Measurements from ENCODE around the gene CACNB1. TPM values are rescaled to one million over a fixed set of nuclear protein-coding genes. Genes with fewer than 3 reads are reported as not detected.

Gene CACNB1
- total and polyA plus RNA-seq, 2 of the 13 experiments (the other 11 are each of a cell fraction or from before 2014, with no cell fraction given), result 0.75 to 1.5 TPM

DNA sequence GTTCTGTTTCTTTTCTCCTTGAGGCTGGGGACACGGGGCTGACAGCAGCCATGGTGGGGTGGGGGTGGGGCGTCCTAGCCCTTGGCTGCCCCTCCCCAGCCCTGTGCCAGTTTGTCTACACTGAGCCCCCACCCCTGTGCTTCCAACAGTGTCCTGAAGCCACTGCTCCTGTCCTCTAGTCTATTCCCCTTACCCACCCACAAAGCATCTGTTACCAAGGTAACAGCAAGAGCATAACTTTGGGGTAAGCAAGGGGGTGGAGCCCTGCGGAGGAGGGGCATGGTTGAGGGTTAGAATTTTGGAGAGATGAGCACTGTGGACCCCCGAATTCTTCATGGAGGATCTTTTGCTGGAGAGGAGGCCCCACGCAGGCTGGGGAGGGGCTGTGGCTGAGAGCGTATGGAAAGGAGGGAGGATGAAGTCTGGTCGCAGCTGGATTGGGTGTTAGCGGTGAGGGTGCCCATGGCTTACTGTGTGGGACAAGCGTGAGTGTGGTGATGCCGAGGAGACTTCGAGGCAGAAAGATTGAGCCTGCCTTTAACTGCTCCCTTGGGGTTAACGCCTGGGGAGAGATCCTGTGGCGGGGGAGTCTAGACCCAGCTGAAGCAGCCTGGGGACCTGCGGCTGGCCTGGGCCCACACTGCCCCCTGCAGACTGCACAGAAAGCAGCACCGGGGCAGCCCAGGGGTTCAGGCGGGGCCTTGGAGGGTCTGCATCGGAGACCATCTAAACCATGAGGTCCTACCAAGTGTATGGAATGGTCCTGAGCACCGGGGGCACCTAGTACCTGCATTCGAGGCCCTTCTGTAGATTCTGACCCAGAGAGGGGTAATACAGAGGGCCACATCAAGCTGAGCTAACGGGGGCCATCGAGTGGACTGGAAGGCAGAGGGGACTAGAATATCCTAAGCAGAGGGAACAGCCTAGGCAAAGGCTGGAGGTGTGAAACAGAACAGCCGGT lies 34.4 kb upstream of the CACNB1 start (continued):
- TF ChIP-seq KLF12 (CRISPR knock-in tag; IDR thresholded peaks at IDR 0.05; ENCODE audit: borderline replicate concordance) (no peak), RBM39 (IDR thresholded peaks at IDR 0.05; ENCODE audit: low read depth, low read length, poor library complexity, severe bottlenecking) (no peak), MIER3 (CRISPR knock-in tag; IDR thresholded peaks at IDR 0.05; ENCODE audit: borderline replicate concordance) (no peak), TARDBP (CRISPR knock-in tag; IDR thresholded peaks at IDR 0.05) (no peak), MEF2D (CRISPR knock-in tag; IDR thresholded peaks at IDR 0.05) (no peak), EZH2 (conservative IDR thresholded peaks at IDR 0.05; ENCODE audit: low read depth, low read length) (no peak), TAF15 (IDR thresholded peaks at IDR 0.05; ENCODE audit: low read depth, low read length, poor library complexity, severe bottlenecking) (no peak), MEIS1 (CRISPR knock-in tag; IDR thresholded peaks at IDR 0.05; ENCODE audit: borderline replicate concordance) (no peak), CHCHD3 (CRISPR knock-in tag; IDR thresholded peaks at IDR 0.05) (no peak), TOPORS (CRISPR knock-in tag; IDR thresholded peaks at IDR 0.05) (no peak), PHB2 (IDR thresholded peaks at IDR 0.05; ENCODE audit: partially characterized antibody) (no peak), ZNF329 (CRISPR knock-in tag; IDR thresholded peaks at IDR 0.05; ENCODE audit: low read depth) (no peak), ARHGAP35 (CRISPR knock-in tag; IDR thresholded peaks at IDR 0.05; ENCODE audit: borderline replicate concordance) (no peak), ZNF510 (CRISPR knock-in tag; IDR thresholded peaks at IDR 0.05; ENCODE audit: low read depth) (no peak), GZF1 (CRISPR knock-in tag; IDR thresholded peaks at IDR 0.05) (no peak), ZNF292 (CRISPR knock-in tag; IDR thresholded peaks at IDR 0.05; ENCODE audit: borderline replicate concordance, low read depth) (no peak), KDM4B (CRISPR knock-in tag; IDR thresholded peaks at IDR 0.05) (no peak), ZKSCAN1 (IDR thresholded peaks at IDR 0.05; ENCODE audit: low read length) (no peak), ZFP37 (CRISPR knock-in tag; IDR thresholded peaks at IDR 0.05; ENCODE audit: borderline replicate concordance) (no peak)
- TF ChIP-seq, protein P1, sequence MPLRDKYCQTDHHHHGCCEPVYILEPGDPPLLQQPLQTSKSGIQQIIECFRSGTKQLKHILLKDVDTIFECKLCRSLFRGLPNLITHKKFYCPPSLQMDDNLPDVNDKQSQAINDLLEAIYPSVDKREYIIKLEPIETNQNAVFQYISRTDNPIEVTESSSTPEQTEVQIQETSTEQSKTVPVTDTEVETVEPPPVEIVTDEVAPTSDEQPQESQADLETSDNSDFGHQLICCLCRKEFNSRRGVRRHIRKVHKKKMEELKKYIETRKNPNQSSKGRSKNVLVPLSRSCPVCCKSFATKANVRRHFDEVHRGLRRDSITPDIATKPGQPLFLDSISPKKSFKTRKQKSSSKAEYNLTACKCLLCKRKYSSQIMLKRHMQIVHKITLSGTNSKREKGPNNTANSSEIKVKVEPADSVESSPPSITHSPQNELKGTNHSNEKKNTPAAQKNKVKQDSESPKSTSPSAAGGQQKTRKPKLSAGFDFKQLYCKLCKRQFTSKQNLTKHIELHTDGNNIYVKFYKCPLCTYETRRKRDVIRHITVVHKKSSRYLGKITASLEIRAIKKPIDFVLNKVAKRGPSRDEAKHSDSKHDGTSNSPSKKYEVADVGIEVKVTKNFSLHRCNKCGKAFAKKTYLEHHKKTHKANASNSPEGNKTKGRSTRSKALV (CRISPR knock-in tag; IDR thresholded peaks at IDR 0.05), result no peak
- TF ChIP-seq, protein P2, sequence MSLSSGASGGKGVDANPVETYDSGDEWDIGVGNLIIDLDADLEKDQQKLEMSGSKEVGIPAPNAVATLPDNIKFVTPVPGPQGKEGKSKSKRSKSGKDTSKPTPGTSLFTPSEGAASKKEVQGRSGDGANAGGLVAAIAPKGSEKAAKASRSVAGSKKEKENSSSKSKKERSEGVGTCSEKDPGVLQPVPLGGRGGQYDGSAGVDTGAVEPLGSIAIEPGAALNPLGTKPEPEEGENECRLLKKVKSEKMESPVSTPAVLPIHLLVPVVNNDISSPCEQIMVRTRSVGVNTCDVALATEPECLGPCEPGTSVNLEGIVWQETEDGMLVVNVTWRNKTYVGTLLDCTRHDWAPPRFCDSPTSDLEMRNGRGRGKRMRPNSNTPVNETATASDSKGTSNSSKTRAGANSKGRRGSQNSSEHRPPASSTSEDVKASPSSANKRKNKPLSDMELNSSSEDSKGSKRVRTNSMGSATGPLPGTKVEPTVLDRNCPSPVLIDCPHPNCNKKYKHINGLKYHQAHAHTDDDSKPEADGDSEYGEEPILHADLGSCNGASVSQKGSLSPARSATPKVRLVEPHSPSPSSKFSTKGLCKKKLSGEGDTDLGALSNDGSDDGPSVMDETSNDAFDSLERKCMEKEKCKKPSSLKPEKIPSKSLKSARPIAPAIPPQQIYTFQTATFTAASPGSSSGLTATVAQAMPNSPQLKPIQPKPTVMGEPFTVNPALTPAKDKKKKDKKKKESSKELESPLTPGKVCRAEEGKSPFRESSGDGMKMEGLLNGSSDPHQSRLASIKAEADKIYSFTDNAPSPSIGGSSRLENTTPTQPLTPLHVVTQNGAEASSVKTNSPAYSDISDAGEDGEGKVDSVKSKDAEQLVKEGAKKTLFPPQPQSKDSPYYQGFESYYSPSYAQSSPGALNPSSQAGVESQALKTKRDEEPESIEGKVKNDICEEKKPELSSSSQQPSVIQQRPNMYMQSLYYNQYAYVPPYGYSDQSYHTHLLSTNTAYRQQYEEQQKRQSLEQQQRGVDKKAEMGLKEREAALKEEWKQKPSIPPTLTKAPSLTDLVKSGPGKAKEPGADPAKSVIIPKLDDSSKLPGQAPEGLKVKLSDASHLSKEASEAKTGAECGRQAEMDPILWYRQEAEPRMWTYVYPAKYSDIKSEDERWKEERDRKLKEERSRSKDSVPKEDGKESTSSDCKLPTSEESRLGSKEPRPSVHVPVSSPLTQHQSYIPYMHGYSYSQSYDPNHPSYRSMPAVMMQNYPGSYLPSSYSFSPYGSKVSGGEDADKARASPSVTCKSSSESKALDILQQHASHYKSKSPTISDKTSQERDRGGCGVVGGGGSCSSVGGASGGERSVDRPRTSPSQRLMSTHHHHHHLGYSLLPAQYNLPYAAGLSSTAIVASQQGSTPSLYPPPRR (CRISPR knock-in tag; IDR thresholded peaks at IDR 0.05; ENCODE audit: borderline replicate concordance), result no peak
- TF ChIP-seq, protein P3, sequence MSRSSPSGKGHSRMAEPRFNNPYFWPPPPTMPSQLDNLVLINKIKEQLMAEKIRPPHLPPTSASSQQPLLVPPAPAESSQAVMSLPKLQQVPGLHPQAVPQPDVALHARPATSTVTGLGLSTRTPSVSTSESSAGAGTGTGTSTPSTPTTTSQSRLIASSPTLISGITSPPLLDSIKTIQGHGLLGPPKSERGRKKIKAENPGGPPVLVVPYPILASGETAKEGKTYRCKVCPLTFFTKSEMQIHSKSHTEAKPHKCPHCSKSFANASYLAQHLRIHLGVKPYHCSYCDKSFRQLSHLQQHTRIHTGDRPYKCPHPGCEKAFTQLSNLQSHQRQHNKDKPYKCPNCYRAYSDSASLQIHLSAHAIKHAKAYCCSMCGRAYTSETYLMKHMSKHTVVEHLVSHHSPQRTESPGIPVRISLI (CRISPR knock-in tag; IDR thresholded peaks at IDR 0.05; ENCODE audit: borderline replicate concordance), result peak; percentile 30; the same call in 1 of the 2 replicates
